Type B pancreatic cell (in vitro differentiated cells): ENCODE data around the gene ACSS2. TPM values are rescaled to one million over a fixed set of nuclear protein-coding genes. Genes with fewer than 3 reads are reported as not detected.

Experiments used
- DNase-seq: peaks from one replicate; pipeline ENCODE4 v3.0.0; 2021; ENCODE audit warnings: mixed read lengths; ENCODE audit not compliant: unreplicated experiment; ENCODE audit errors: extremely low spot score
- H3K27ac Mint-ChIP-seq: 2 replicates; pipeline ENCODE4 v1.8.0; 2021; ENCODE audit warnings: mild to moderate bottlenecking, mixed read lengths
- H3K27me3 Mint-ChIP-seq: 2 replicates; pipeline ENCODE4 v1.8.0; 2021; ENCODE audit warnings: mixed read lengths
- H3K36me3 Mint-ChIP-seq: 2 replicates; pipeline ENCODE4 v1.8.0; 2021; ENCODE audit warnings: mixed read lengths
- H3K4me1 Mint-ChIP-seq: one replicate; pipeline ENCODE4 v1.8.0; 2021; ENCODE audit warnings: mixed read lengths; ENCODE audit not compliant: unreplicated experiment
- H3K4me3 Mint-ChIP-seq: 2 replicates; pipeline ENCODE4 v1.8.0; 2021; ENCODE audit warnings: mild to moderate bottlenecking, mixed read lengths
- H3K9me3 Mint-ChIP-seq: 2 replicates; pipeline ENCODE4 v1.8.0; 2021; ENCODE audit warnings: mixed read lengths
- CTCF ChIP-seq: fragments of 200-600 bp; sonication (generic); conservative IDR thresholded peaks from 2 replicates; pipeline ENCODE4 v1.5.0; 2021; ENCODE audit warnings: antibody characterized with exemption, mild to moderate bottlenecking
- total RNA-seq: library from RNA; stranded (reverse); gene quantifications from 2 replicates; pipeline ENCODE4 v1.2.1, GENCODE V29; 2021; ENCODE audit warnings: low replicate concordance

The ACSS2 gene
- total RNA-seq, 1 donor from 2014 or later = 59.2 TPM

GRCh38 chr20:34941226-34941625, 64.8 kb downstream of the ACSS2 start:
- Mint-ChIP-seq H3K4me1 (no peaks in the 10 kb centered on the region), H3K27me3 (no peaks in the 10 kb centered on the region), H3K36me3 (peaks cover 41% of the 10 kb centered on the region), H3K9me3 (no peaks in the 10 kb centered on the region), H3K27ac (no peak overlapping the region), H3K4me3 (no peak overlapping the region)
- no peak for TF ChIP-seq CTCF
- DNase-seq = no peak

GRCh38 chr20:34942301-34942700, 65.9 kb downstream of the ACSS2 start:
- peaks cover 40% of the 10 kb centered on the region for H3K36me3 Mint-ChIP-seq
- H3K9me3 Mint-ChIP-seq = no peaks in the 10 kb centered on the region
- H3K4me3 Mint-ChIP-seq = no peak overlapping the region

DNA sequence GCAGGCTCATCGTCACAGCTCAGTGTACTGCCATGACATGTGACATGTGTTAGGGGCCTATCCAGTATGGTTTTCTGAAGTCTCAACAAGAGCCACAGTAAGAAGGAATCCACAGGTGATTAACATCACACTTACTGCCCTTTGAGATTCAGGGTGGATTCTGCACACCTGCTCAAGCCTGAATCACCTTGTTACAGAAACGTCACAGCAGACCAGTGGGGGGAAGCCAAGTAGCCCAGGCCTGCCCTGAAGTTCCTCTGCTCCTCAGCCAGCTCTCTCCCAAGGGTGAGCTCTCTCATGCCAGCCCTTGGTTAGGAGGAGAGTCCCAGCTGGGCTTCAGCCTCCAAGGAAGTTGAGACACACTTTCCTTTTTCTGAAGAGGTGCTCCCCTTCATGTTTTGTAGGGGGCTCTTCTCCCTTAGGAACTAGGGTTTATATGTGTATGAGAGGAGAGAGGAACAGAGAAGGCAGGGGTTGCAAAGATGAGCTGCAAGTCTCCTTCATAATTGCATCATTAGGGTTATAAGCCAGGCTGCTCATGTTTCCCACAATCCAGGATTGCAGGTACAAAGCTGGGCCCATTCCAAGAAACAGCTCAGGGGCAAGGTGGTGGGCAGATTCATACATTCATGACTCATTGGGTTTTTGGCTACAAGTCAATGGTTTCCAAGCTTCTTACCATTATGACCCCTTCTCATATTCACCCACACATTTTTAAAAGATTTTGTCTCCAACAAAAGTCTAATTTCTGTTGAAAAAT, 67.6 kb downstream of the ACSS2 start:
- no peaks in the 10 kb centered on the region for H3K27me3 Mint-ChIP-seq
- no peaks in the 10 kb centered on the region for H3K4me1 Mint-ChIP-seq
- peaks cover 32% of the 10 kb centered on the region for H3K36me3 Mint-ChIP-seq
- no peaks in the 10 kb centered on the region for H3K9me3 Mint-ChIP-seq
- H3K27ac Mint-ChIP-seq = no peak overlapping the region
- H3K4me3 Mint-ChIP-seq = no peak overlapping the region
- no peak for TF ChIP-seq CTCF
- no peak for DNase-seq

More at GRCh38 chr20:34942301-34942700, 65.9 kb downstream of the ACSS2 start:
- no peak overlapping the region for H3K27ac Mint-ChIP-seq
- no peaks in the 10 kb centered on the region for H3K4me1 Mint-ChIP-seq
- TF ChIP-seq CTCF = no peak
- no peaks in the 10 kb centered on the region for H3K27me3 Mint-ChIP-seq
- DNase-seq = no peak

GRCh38 chr20:34945315-34946077, 69.1 kb downstream of the ACSS2 start:
- DNase-seq = no peak
- no peak for TF ChIP-seq CTCF
- Mint-ChIP-seq H3K27ac (no peak overlapping the region), H3K36me3 (peaks cover 27% of the 10 kb centered on the region), H3K27me3 (no peaks in the 10 kb centered on the region), H3K4me3 (no peak overlapping the region), H3K4me1 (no peaks in the 10 kb centered on the region), H3K9me3 (no peaks in the 10 kb centered on the region)

DNA sequence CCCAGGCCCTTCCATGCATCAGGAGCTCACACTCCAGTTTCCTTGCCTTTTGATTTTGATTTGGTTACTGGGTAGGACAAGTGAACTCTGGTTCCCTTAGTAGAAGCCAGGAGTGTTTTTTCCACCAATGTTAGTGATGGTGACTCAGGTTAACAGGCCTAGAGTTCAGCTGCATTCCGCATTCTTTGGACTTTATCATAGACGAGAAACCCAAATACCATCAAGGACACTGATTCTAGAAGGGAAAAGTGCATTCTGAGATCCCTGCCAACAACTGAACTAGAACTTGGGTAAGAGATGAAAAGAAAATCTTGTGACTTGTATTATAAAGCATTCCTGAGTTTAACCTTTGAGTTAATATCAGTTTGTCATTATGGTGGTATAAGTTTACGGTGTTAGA, 70.2 kb downstream of the ACSS2 start:
- no peak for TF ChIP-seq CTCF
- Mint-ChIP-seq H3K4me3 (no peak overlapping the region), H3K9me3 (no peaks in the 10 kb centered on the region), H3K27ac (no peak overlapping the region), H3K27me3 (no peaks in the 10 kb centered on the region), H3K36me3 (peaks cover 20% of the 10 kb centered on the region), H3K4me1 (peaks cover 6% of the 10 kb centered on the region)
- DNase-seq = no peak
